HG02970 (cell line): ENCODE results near the gene AIFM1.

Source experiments
- ATAC-seq: cut with Tn5 transposase; IDR thresholded peaks from one replicate; pipeline ENCODE4 v1.9.1; 2021; ENCODE audit warnings: mild to moderate bottlenecking, moderate library complexity, moderate number of reproducible peaks; ENCODE audit not compliant: unreplicated experiment, low FRiP score

AIFM1 gene

GRCh38 chrX:130165703-130166502 lies at the start of gene AIFM1:
AIFM1 (minus strand) TSS chrX:130165841; CDS start chrX:130165656, 185 bp downstream.
- peak; percentile 84 for ATAC-seq

GRCh38 chrX:130213376-130213775 lies 47.7 kb upstream of the AIFM1 start:
- ATAC-seq = no peak

DNA sequence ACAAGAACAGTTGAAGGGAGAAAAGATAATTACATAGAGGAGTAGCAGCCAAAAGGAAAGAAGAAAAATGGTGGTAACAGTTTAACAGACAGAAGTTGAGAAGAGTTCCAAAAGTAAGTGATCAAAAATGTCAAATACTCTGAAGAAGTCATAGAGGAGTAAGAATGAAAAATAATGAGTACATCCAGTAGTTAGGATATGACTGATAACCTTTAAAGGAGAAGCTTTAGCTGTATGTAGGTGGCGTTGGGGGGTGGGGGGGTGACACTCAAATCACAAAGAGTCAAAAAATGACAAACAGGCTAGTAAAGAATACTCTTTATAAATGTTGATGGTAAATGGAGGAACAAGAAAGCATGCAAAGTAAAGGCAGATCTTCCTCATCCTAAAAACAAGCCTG lies 46.7 kb upstream of the AIFM1 start:
- no peak for ATAC-seq

DNA sequence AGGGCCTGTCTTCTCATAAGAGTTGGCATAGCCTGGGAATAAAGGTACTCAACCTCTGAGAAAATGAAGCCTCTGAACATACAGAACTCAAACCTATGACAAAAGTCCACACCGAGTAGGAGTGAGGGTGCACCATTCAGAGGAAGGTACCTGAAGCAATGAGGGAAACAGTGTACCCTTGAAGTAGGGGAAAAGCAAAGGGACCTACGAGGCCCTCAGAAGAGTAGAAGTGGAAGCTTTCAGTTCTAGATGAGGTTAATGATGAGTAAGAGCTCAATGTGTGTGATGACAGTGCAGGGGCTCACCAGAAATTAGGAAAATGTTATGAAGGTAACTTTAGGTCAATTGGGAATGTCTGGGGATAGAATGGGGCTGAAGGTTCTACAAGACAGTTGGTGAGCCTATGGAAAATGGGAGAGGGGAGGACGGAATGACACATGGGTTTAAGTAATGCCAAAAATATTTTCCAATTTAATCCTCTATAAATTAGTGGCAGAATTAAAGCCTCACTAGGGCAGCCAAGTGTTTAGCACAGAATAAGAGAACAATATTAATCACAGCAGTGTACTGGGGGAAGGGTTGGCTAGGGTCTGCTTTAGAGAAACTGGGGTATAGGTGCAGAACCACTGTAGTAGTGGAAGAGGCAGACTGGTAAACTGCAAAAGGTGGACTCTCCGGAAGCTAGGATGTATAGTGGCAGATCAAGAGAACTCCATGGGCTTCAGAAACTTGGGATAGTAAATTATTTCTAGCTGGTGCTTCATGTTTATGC lies 46.0 kb upstream of the AIFM1 start:
- ATAC-seq = no peak

DNA sequence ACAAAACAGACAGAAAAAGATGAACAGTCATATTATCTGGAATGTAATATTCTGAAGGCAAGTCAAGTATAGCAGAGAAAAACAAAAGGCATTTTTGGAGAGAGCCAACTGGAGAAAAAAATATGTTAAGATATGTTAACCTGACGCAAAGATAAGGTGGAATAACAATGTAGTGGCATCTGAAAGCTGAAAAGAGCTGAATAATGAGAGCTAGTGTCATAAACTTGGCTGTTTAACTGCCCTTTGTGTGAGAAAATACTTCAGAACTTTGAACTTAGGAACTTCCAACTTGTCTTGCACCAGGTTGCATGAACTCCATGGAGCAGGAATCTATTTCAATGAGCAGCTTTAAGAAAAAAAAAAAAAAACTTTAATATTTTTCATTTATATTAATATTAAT lies 39.0 kb upstream of the AIFM1 start:
- ATAC-seq = no peak

GRCh38 chrX:130197464-130197863 lies 31.8 kb upstream of the AIFM1 start:
- no peak for ATAC-seq

GRCh38 chrX:130196466-130196865 lies 30.8 kb upstream of the AIFM1 start:
- no peak for ATAC-seq

DNA sequence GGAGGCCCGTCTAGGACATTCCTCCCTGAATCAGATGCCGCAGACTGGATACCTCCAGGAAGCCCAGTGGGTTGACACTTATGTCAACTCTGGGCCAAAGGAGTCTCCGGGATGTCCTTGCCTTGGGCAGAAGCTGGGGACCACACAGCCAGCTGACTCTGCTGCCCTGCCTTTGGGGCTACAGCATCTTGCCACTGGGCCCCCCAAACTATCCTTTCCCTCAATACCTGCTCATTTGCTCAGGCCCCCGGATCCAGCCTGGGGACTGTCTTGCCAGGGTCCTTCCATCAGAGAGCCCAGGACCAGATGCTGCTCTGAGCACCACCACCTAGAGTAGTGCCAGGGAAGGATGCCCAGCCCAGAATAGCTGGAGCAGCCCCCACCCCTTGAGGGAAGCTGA lies 25.2 kb upstream of the AIFM1 start:
- no peak for ATAC-seq

DNA sequence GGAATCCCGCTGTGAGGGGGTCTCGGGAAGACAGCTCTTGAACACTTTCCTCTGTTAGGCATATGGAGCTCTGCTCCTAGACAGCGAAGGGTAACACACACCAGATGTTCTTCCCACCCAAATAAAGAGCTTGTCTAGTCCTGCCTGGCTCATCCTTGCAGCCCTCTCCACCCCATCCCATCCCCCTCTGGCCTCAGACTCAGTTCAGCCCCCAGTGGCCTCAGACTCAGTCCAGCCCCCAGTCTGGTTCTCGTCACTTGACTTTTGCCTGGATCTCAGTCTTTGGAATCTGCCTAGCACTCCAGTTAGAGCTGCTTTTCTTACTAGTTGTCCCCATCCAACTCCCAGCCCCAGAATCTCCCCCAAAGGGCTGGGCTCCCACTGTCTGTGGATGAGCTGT lies 21.0 kb upstream of the AIFM1 start:
- ATAC-seq = no peak

DNA sequence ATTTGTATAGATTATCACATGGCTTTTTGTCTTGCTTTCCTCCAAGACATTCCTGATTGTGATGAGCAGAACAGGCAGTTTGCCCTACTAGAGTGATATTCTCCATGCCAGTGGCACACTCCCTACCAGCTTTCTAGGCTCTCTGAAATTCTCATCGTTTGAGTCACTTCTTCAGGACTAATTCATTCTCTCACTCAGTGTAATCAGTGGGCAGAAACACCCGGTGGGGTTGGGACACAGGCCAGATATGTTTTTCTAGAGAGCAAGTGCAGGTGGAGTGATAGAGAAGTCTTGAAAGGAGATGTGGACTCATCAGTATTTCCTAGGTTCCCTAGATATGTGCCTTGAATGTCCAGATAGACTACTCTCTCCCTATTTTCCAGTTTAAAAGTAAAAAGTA lies 19.2 kb upstream of the AIFM1 start:
- ATAC-seq = no peak

GRCh38 chrX:130184168-130184567 lies 18.5 kb upstream of the AIFM1 start:
- ATAC-seq = no peak

GRCh38 chrX:130179579-130180215 lies 14.1 kb upstream of the AIFM1 start:
- ATAC-seq = no peak

- ATAC-seq = no peak
These were observed 13.5 kb upstream of the AIFM1 start for GRCh38 chrX:130179170-130179569.

- no peak for ATAC-seq
These were observed 11.3 kb upstream of the AIFM1 start for GRCh38 chrX:130176942-130177341.

- peak; percentile 66 for ATAC-seq
These were observed 10.7 kb upstream of the AIFM1 start for GRCh38 chrX:130176354-130176776.

- ATAC-seq = no peak
These were observed 9.3 kb upstream of the AIFM1 start for GRCh38 chrX:130174937-130175336.

GRCh38 chrX:130174045-130174704 lies 8.5 kb upstream of the AIFM1 start:
- ATAC-seq = no peak

DNA sequence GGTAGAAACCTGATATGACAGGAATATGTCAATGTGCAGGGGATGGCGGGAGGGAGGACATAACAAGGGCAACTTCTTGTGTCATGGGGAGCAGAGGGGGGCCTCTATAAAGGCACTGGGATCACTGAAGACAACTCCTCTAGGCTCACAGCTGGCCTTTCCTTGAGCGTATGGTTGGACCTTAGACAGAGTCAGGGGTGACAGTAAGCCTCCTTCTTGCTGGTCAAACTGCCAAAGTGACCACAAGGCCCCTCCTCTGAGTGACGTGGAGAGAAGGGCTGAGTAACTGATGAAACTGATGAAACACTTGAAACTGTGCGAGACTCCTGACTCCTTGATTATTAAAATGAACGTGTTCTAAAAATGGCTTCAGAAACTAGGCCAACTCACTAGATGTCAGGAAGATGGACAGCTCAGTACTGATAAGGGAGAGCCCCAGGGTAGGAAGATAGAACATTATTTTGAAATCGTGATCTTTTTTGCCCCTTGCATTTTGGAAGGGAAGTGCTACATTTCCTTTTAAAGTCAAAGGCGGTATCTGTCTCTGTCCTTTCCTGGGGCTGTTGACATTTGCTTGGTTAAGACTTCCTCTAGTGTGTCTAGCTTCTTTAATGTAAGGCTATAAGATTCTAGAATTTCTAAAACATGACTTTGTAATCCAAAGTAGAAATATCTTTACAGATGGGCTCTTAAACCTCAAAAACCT lies 7.7 kb upstream of the AIFM1 start:
- no peak for ATAC-seq

- no peak for ATAC-seq
These were observed 6.6 kb upstream of the AIFM1 start for GRCh38 chrX:130172127-130172845.
